ENCODE data around the gene KIF16B.

Gene KIF16B

DNA sequence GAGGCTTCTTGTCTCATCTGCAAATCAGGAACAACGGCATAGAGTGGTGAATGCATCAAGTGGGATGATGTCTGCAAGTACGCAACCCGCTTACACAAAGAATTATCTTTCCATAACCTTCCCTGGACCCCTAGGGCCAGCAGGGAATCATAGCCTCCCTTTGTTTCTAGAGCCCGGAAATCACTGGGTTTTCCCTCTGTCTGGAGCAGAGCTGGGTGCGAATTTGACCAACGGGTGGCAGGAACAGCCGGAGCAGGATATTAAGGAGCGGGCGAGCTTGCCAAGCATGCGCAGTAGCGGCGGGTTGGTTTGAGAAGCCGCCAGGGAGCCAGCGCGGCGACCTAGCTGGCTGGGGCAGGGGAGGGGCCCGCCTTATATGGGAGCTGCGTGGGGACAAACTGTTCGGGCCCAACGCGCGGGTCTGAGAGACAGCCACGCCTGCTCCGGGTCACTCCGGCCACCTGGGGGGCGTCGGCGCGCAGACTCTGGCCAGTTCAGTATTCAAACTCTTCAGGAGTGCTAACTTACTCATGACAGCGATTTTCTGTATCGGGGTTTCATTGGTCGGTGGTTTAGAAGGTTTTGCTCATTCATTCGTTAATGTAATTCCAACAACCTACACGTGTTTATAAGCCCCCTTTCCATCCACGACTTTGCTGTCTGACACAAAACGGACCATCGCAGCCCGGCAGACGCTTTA lies 1.6 kb upstream of the KIF16B start:
- no peak for TF ChIP-seq GATA3 (IDR thresholded peaks at IDR 0.05; ENCODE audit: low read depth, low read length)
- no peak for TF ChIP-seq GATA2 (IDR thresholded peaks at IDR 0.05; ENCODE audit: low read depth, low read length)

DNA sequence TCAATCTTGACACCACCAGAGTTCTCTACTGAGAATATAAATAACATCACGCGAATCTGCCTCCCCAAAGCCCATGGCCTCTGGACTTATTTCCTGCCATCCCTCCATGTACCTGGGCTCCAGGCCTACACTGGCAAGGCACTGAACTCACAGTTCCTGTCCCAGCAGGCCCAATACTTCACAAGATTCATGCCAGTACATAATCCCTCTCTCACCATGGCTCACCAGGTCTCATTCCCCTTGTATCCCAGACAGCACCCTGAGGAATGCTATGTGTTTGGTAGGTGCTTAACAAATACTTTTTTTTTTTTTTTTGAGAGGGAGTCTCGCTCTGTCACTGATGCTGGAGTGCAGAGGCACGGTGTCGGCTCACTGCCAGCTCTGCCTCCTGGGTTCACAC lies 1.9 kb downstream of the KIF16B start:
- TF ChIP-seq GATA2 (IDR thresholded peaks at IDR 0.05; ENCODE audit: low read depth, low read length) (no peak), GATA3 (IDR thresholded peaks at IDR 0.05; ENCODE audit: low read depth, low read length) (no peak)

DNA sequence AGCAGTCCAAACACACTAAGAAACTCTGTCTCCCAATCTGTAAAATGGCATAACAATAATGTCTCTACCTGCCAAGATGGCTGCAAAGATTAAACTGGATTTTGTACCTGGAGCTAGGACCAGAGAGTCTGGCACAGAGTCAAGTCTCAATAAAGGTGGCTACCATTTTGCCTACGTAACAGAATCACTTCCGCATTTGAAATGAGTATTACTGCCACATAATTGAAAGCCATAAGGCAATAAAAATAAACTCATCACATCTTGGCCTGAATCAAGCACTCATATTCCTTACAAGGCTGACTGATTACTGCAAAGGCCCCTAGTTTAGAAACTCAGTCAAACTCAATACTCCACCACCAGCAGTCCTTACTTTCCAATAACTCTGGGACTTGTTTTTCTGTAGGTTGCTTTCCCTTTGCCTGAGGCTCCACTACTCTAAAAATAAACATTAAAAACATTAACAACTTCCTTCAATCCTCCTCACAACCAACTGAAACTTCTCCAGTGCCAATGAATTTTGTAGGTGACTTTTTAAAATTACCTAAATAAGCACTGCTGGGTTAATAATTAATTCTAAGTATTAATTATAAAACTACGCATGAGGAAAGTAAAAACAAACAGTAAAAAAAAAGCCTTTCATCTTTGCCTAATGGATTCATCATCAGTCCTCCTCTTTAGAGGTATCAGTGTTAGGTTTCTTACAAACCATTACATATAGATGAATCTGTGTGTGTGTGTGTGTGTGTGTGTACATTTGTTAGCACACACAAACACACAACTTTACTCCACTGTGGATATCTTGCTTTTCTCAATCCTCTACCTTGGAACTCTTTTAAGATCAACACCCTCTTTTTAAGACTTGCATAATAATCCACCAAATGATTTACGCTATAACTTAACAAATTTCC lies 3.7 kb downstream of the KIF16B start:
- TF ChIP-seq GATA3 (IDR thresholded peaks at IDR 0.05; ENCODE audit: low read depth, low read length) (no peak), GATA2 (IDR thresholded peaks at IDR 0.05; ENCODE audit: low read depth, low read length) (no peak)

DNA sequence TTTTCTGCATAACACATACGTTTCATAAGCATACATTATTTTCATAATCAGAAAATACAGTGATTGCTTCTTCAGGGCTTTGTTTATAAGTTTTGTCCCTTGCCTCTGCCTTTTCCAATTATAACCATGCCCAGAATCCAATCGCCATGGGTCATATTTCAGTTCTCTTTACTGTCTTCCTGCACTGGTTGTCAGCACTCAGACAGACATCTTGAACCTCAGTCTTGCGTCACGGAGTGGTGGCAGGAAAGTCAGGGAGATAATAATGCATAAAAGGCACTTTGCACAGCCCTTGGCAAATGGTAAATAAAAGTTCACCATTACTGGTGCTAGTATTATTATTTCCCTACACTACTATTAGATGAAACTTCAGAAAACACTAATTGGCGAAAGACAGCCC lies 7.2 kb downstream of the KIF16B start:
- no peak for TF ChIP-seq GATA3 (IDR thresholded peaks at IDR 0.05; ENCODE audit: low read depth, low read length)
- TF ChIP-seq GATA2 (IDR thresholded peaks at IDR 0.05; ENCODE audit: low read depth, low read length), result no peak

DNA sequence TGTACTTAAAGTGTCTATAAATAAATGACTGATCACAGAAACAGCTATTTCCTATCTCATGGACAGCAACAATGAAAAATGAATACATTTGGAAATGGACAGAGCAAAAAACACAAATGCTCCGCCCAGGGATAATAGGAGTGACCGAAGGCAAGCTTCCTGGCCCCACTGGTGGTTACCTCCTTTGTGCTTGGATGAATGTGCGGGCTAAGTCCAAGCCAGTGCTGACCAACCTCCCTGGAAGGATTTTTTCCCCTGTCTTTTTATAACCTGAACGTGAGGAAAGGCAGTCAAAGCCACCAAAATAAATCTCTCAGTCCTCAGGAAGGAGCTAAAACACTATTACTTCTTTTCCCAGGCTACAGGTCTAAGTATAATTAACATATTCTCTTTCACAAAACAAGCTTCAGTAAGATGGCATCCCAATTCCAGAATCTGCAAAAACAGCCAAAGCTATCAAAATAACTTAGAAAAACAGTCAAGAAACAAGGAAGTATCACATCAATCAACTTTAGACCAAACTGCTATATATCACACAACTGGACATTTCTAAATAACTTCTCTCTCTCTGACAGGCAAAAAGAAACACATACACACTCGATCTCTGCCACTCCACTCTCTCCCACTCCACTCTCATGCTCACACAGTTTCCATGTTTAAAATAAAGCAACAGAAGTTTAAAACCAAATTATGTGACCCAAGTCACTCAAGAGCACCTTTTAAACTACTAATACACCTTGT lies 10.0 kb downstream of the KIF16B start:
- TF ChIP-seq GATA2 (IDR thresholded peaks at IDR 0.05; ENCODE audit: low read depth, low read length) (no peak), GATA3 (IDR thresholded peaks at IDR 0.05; ENCODE audit: low read depth, low read length) (no peak)

DNA sequence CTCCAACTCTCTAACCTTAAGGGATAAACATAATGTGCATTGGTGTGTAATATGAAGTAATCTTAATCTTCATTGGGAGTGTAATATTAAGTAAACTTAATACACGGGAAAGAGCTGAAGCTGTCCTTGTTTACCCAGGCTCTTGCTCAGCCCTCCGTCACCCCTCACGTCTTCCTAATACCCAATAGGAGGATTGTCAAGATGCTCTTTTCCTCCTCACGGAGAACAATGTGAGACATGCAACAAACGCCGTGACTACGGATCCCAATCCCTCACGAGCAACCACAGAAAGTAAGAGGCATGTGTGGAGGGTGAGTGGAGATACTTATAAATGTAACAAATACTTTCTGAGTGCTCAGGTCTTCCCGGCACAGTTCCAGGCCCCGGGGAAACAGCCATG lies 11.0 kb downstream of the KIF16B start:
- TF ChIP-seq GATA2 (IDR thresholded peaks at IDR 0.05; ENCODE audit: low read depth, low read length) (no peak), GATA3 (IDR thresholded peaks at IDR 0.05; ENCODE audit: low read depth, low read length) (no peak)

DNA sequence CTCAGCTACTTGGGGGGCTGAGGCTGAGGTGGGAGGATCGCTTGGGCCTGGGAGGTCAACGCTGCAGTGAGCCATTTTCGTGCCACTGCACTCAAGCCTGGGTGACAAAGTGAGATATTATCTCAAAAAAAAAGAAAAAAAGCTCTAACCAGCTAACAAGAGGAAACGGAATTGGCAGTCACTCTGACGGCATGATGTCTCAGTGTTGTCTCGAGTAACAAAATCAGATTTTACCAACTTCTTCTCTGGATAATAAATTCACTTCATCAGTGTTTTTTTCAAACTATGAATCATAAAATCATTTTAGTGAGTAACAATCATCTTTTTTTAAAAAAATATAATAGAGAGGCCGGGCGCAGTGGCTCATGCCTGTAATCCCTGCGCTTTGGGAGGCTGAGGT lies 12.6 kb downstream of the KIF16B start:
- no peak for TF ChIP-seq GATA2 (IDR thresholded peaks at IDR 0.05; ENCODE audit: low read depth, low read length)
- TF ChIP-seq GATA3 (IDR thresholded peaks at IDR 0.05; ENCODE audit: low read depth, low read length), result no peak

DNA sequence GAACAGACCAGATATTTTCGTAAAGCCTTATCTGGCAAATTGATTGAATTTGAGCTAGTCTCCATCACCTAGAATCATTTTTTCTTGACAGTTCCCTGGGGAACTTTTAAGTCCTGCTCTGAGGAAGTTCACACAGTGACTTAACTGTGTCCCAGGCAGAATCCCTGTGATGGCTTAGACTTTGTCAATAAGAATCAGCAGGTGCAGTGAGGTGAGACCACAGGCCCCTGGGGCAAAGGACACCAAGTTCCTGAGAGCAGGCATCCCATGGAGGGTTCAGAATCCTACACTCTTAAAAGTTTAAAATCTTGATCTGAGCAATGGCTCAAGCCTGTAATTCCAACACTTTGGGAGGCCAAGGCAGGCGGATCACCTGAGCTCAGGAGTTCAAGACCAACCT lies 13.0 kb downstream of the KIF16B start:
- TF ChIP-seq GATA2 (IDR thresholded peaks at IDR 0.05; ENCODE audit: low read depth, low read length) (no peak), GATA3 (IDR thresholded peaks at IDR 0.05; ENCODE audit: low read depth, low read length) (no peak)

DNA sequence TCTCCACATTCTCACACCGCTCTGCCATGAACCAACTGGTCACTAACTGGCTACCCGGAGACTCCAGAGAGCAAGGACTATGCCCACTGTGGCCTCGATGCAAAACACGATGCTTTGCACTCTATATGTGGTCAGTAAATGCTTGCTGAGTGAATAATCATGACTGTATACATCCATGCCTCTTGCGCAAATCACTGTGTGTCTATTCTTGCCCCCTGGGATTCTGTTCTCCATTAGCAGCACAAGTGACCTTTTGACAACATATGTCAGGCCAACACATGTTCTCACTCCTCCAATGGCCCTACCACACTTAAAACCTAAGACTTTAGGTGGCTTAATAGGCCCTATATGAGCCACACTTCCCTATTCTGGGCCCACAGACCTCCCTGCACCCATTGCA lies 16.9 kb downstream of the KIF16B start:
- no peak for TF ChIP-seq GATA2 (IDR thresholded peaks at IDR 0.05; ENCODE audit: low read depth, low read length)
- TF ChIP-seq GATA3 (IDR thresholded peaks at IDR 0.05; ENCODE audit: low read depth, low read length), result no peak

DNA sequence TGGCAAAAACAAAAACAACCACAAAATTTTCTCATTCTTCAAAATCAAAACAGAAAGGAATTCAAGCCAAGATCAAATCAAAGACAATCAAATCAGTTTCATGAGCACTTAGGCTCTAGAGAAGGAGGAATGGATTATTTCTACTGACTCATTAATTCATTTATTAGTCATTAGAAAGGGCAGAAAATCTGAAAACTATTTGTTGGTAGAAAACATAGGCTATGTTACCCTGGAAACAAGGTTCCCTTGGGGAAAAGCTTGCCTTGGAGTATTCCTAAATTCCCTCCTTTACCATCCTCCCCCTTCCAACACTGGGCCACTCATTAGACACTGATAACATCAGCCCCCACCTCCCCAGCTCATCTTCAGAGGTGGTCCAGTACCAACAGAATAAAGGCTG lies 17.5 kb downstream of the KIF16B start:
- TF ChIP-seq GATA3 (IDR thresholded peaks at IDR 0.05; ENCODE audit: low read depth, low read length) (no peak), GATA2 (IDR thresholded peaks at IDR 0.05; ENCODE audit: low read depth, low read length) (no peak)

DNA sequence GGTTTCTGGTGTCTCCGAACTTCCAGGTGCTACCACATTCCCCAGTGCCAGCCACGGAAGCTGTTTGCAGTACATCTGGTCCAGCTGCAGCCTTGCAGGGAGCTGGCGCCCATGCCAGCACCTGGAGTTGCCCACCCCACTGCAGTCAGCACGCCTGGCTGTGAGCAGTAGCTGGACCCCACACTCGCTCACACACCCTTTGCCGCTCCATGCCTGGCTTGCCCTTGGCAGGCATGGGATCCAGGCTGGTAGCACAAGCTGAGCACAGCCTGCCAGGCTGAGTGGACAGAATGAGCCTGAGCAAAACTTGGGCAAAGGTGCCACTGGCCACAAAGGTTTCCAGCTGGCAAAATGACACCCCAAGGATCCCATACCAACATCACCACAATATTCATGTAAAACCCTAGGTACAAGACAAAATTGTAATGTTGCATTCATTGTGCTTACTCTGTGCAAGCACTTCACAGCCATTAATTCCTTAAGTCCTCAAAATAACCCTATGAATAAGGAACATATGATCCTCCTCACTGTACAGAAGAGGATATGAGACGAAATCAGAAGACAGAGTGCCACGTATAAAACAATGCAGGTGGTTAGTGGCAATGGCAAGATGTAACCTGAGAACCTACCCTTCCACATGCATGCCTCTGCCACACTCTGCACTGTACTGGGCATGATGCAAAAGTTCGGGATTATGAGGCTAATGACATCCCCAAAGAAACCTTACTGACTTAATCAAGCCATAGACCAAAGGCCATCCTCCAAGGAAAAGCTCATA lies 18.3 kb downstream of the KIF16B start:
- no peak for TF ChIP-seq GATA3 (IDR thresholded peaks at IDR 0.05; ENCODE audit: low read depth, low read length)
- TF ChIP-seq GATA2 (IDR thresholded peaks at IDR 0.05; ENCODE audit: low read depth, low read length), result no peak

DNA sequence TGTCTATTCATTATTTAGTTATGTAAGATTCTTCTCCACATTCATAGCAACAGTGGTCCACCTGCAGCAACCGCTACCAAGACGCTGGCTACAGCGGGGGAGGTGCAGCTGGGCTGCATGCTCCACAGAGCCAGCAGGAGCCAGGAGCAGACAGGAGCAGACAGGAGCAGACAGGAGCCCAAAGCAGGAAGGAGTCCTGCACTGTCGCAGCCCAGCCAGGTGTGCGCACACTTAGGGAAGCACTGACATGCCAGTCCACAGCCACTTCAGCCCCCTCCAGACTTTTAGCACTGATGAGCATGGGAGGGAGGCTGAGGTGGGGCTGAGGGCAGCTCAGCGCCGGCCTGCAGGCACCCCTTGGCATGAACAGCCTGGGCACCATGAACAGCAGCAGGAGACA lies 19.6 kb downstream of the KIF16B start:
- TF ChIP-seq GATA2 (IDR thresholded peaks at IDR 0.05; ENCODE audit: low read depth, low read length), result no peak
- no peak for TF ChIP-seq GATA3 (IDR thresholded peaks at IDR 0.05; ENCODE audit: low read depth, low read length)

DNA sequence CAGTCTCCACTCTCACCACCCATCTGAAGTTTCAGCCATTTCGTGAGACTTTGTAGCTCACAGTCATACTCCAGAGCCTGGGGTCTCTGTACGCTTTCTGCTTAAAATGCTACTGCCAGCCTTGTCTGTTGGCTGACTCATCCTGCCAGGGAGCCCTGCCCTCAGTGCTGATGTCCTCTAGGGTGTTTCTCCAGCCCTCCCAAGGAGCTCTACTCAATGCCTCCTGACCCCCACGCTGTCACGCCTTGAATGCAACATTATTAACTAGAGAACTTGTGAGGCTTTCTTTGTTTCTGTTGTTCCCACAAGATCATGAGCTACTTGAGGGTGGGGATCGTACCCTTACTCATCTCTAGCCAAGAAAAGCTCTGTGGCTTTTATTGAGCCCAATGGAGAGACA lies 20.1 kb downstream of the KIF16B start:
- TF ChIP-seq GATA2 (IDR thresholded peaks at IDR 0.05; ENCODE audit: low read depth, low read length), result no peak
- TF ChIP-seq GATA3 (IDR thresholded peaks at IDR 0.05; ENCODE audit: low read depth, low read length), result no peak

DNA sequence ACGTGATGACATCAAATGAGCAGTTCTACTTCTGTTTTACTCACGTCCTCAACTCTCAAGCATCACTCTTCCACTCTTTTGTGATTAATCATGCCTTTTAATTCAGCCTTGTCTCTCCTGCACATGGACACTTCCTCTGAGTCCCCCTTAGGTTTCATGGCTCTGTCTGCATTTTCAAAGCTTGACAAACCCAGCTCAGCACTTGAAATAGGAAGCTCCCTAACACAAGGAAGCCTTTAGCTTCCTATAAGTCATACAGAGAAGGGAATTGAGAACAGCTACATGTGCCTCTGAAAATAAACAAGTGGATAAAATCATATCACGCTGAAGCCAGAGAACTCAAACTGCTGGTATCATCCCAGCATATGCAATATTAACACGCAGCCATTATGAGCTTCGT lies 21.2 kb downstream of the KIF16B start:
- TF ChIP-seq GATA2 (IDR thresholded peaks at IDR 0.05; ENCODE audit: low read depth, low read length) (no peak), GATA3 (IDR thresholded peaks at IDR 0.05; ENCODE audit: low read depth, low read length) (no peak)
